HepG2 (cell line): ENCODE results near the gene SMARCA5. TPM values are rescaled to one million over a fixed set of nuclear protein-coding genes. Genes with fewer than 3 reads are reported as not detected.

Experiments
- ATAC-seq: fragments of 200-7000 bp; cut with Tn5 transposase; 3 replicates; pipeline ENCODE4 v1.9.1; 2020; ENCODE audit warnings: mild to moderate bottlenecking, moderate library complexity
- BruUV-seq: library from RNA; stranded (reverse); fragments of 400-500 nt; replicated peaks from 2 replicates; lab custom pipeline; 2021; lab: Mats Ljungman, UMichigan
- CTCF ChIA-PET: fragments of 300-600 bp; formaldehyde crosslinking; extraction: SDS; loops from one replicate; lab custom pipeline; 2021; ENCODE audit warnings: low total read pairs, inconsistent platforms, low intra/inter-chr PET ratio; lab: Yijun Ruan, JAX
- POLR2A ChIA-PET: fragments of 350-600 bp; sonication (Branson Sonifier 250); formaldehyde crosslinking; loops from one replicate; lab custom pipeline; 2020; ENCODE audit warnings: antibody characterized with exemption, inconsistent platforms; lab: Yijun Ruan, JAX
- DNase-seq: peaks from one replicate; pipeline ENCODE4 v3.0.0-alpha.2; 2015; ENCODE audit warnings: low spot score
- FAIRE-seq: peaks from 3 replicates; lab custom pipeline; 2011; peaks lifted over from hg19 to GRCh38; lab: Jason Lieb, UNC
- H2AFZ ChIP-seq: one replicate; pipeline ENCODE4 v1.6.1; 2011; ENCODE audit warnings: low read length, inconsistent platforms
- H3K27ac ChIP-seq: fragments of 300-600 bp; 3 replicates; pipeline ENCODE4 v1.8.0; 2011; ENCODE audit warnings: mixed run types, mild to moderate bottlenecking, mixed read lengths, low read length, inconsistent platforms; ENCODE audit not compliant: insufficient read depth; ENCODE audit errors: extremely low read length
- H3K27me3 ChIP-seq, 2 experiments: fragments of 200-600 bp in 1 of 2; 2 replicates in 1 of 2; 3 replicates in 1 of 2; pipeline versions ENCODE4 v1.6.0 to v1.8.0; 2011; ENCODE audit warnings: low read length in 2 of 2, mild to moderate bottlenecking in 2 of 2, moderate library complexity in 2 of 2, inconsistent platforms in 1 of 2; ENCODE audit not compliant: insufficient read depth in 2 of 2, control insufficient read depth in 1 of 2
- H3K36me3 ChIP-seq, 2 experiments: fragments of 200-600 bp in 1 of 2; replicated peaks in 1 of 2; 2 replicates in 1 of 2; 3 replicates in 1 of 2; pipeline versions ENCODE4 v1.5.1 to v1.8.0; 2011; ENCODE audit warnings: low read length in 2 of 2, inconsistent platforms in 1 of 2; ENCODE audit not compliant: insufficient read depth in 2 of 2, control insufficient read depth in 1 of 2
- H3K4me1 ChIP-seq: 2 replicates; pipeline ENCODE4 v1.5.1; 2012; ENCODE audit warnings: low read length, inconsistent platforms; ENCODE audit not compliant: insufficient read depth
- H3K4me2 ChIP-seq: 2 replicates; pipeline ENCODE4 v1.6.0; 2011; ENCODE audit warnings: low read depth, low read length, inconsistent platforms
- H3K4me3 ChIP-seq, 3 experiments: fragments of 200-600 bp in 1 of 3; sonication (generic), shearing (Covaris generic) in 1 of 3; replicated peaks in 1 of 3; 2 replicates each; pipeline ENCODE4 v1.5.1; 2011 to 2016; ENCODE audit warnings: low read length in 3 of 3, inconsistent platforms in 2 of 3, low read depth in 2 of 3, mild to moderate bottlenecking in 2 of 3, control low read depth in 1 of 3, mixed read lengths in 1 of 3; ENCODE audit not compliant: insufficient read depth in 1 of 3
- H3K79me2 ChIP-seq: one replicate; pipeline ENCODE4 v1.6.1; 2011; ENCODE audit warnings: low read length, inconsistent platforms; ENCODE audit not compliant: insufficient read depth
- H3K9ac ChIP-seq: 2 replicates; pipeline ENCODE4 v1.6.0; 2011; ENCODE audit warnings: mild to moderate bottlenecking, low read depth, low read length, inconsistent platforms; ENCODE audit not compliant: insufficient read depth
- H3K9me3 ChIP-seq: 2 replicates; pipeline ENCODE4 v1.5.1; 2012; ENCODE audit warnings: mild to moderate bottlenecking, low read length
- H4K20me1 ChIP-seq: 2 replicates; pipeline ENCODE4 v1.6.0; 2011; ENCODE audit warnings: inconsistent platforms, mild to moderate bottlenecking, low read length, moderate library complexity; ENCODE audit not compliant: insufficient read depth
- AGO1 ChIP-seq: fragments of 200-400 bp; formaldehyde crosslinking; IDR thresholded peaks from 2 replicates; pipeline ENCODE4 v1.6.1; 2017; ENCODE audit warnings: mild to moderate bottlenecking, low read depth, low read length, moderate library complexity; ENCODE audit not compliant: poor library complexity, severe bottlenecking
- BATF2 ChIP-seq: sonication (generic); formaldehyde crosslinking; IDR thresholded peaks from 2 replicates; pipeline ENCODE4 v1.8.0; 2022; ENCODE audit warnings: mild to moderate bottlenecking, missing genetic modification reagents, moderate library complexity
- CBFB ChIP-seq: sonication (generic); formaldehyde crosslinking; IDR thresholded peaks from 2 replicates; pipeline ENCODE4 v1.4.0; 2020; ENCODE audit warnings: missing genetic modification reagents
- DDIT3 ChIP-seq: sonication (generic); formaldehyde crosslinking; IDR thresholded peaks from 2 replicates; pipeline ENCODE4 v1.4.0; 2020; ENCODE audit warnings: mild to moderate bottlenecking, missing genetic modification reagents
- ELF1 ChIP-seq: sonication (generic); formaldehyde crosslinking; IDR thresholded peaks from 2 replicates; pipeline ENCODE4 v1.4.0; 2020; ENCODE audit warnings: missing genetic modification reagents
- KDM4B ChIP-seq: sonication (generic); formaldehyde crosslinking; IDR thresholded peaks from 2 replicates; pipeline ENCODE4 v1.4.0; 2020; ENCODE audit warnings: missing genetic modification reagents
- SMC3 ChIP-seq: IDR thresholded peaks from 2 replicates; pipeline ENCODE4 v1.6.1; 2011; ENCODE audit warnings: low read length, improper control_type of control experiment
- SPEN ChIP-seq: sonication (generic); formaldehyde crosslinking; IDR thresholded peaks from 2 replicates; pipeline ENCODE4 v1.5.1; 2020; ENCODE audit warnings: low read depth, mild to moderate bottlenecking, missing genetic modification reagents
- ZNF263 ChIP-seq: sonication (generic); formaldehyde crosslinking; IDR thresholded peaks from 2 replicates; pipeline ENCODE4 v1.4.0; 2020; ENCODE audit warnings: missing genetic modification reagents
- ZNF414 ChIP-seq: sonication (generic); formaldehyde crosslinking; IDR thresholded peaks from 2 replicates; pipeline ENCODE4 v1.5.0; 2020; ENCODE audit warnings: missing genetic modification reagents
- ZNF605 ChIP-seq: sonication (generic); formaldehyde crosslinking; IDR thresholded peaks from 2 replicates; pipeline ENCODE4 v1.8.0; 2022; ENCODE audit warnings: mild to moderate bottlenecking, missing genetic modification reagents
- ZNF792 ChIP-seq: IDR thresholded peaks from 2 replicates; pipeline ENCODE4 v1.6.1; 2016
- ZSCAN20 ChIP-seq: sonication (generic); formaldehyde crosslinking; IDR thresholded peaks from 2 replicates; pipeline ENCODE4 v1.4.0; 2020; ENCODE audit warnings: missing genetic modification reagents, mild to moderate bottlenecking, borderline replicate concordance
- WGBS: methylation state at CpG from one replicate; pipeline ENCODE4 v1.1.6; 2017; ENCODE audit warnings: low lambda C conversion rate; 5-methylcytosine and 5-hydroxymethylcytosine counted together
- in situ Hi-C: cut with HindIII; loops from 2 replicates; pipeline ENCODE4 v1.10.0; 2017; ENCODE audit warnings: low pct_unique_long_range_greater_than_20kb; ENCODE audit not compliant: extremely low pct_ligation_motif_present
- intact Hi-C: fragments of 100-400 bp; cut with micrococcal nuclease; formaldehyde crosslinking; loops from one replicate; pipeline ENCODE4 v1.10.0; 2022; ENCODE audit not compliant: unreplicated experiment
- polyA plus RNA-seq, 8 experiments: library from polyadenylated mRNA; depleted of rRNA in 3 of 8; stranded (reverse) in 7 of 8; unstranded in 1 of 8; fragments of >200 nt; fragmentation: Illumina TruSeq in 4 of 8; extraction: Trizol in 4 of 8; gene quantifications; 2 replicates each; pipeline versions ENCODE4 v1.2.1 to v1.2.3, GENCODE V29; 2011 to 2016; ENCODE audit warnings: low read depth in 4 of 8, missing spikeins in 1 of 8, mixed read lengths in 1 of 8; ENCODE audit not compliant: insufficient read depth in 1 of 8
- total RNA-seq, 5 experiments: library from RNA; depleted of rRNA; stranded (reverse); fragments of >200 nt; fragmentation: Illumina TruSeq; extraction: Trizol; gene quantifications; 2 replicates each; pipeline ENCODE4 v1.2.3, GENCODE V29; 2016; ENCODE audit warnings: low read depth in 1 of 5
- TF ChIP-seq, protein P1 (sequence below), 2 experiments: fragments of 450-650 bp in 1 of 2; sonication (generic) in 1 of 2; formaldehyde crosslinking in 1 of 2; IDR thresholded peaks; 2 replicates each; pipeline versions ENCODE4 v1.6.1 to v1.8.0; 2016 to 2022; ENCODE audit warnings: antibody characterized with exemption in 1 of 2, mild to moderate bottlenecking in 1 of 2, missing genetic modification reagents in 1 of 2

Gene SMARCA5
- total and polyA plus RNA-seq, 2 of the 13 experiments (the other 11 are each of a cell fraction or from before 2014, with no cell fraction given) = 7.0 to 37.5 TPM

DNA sequence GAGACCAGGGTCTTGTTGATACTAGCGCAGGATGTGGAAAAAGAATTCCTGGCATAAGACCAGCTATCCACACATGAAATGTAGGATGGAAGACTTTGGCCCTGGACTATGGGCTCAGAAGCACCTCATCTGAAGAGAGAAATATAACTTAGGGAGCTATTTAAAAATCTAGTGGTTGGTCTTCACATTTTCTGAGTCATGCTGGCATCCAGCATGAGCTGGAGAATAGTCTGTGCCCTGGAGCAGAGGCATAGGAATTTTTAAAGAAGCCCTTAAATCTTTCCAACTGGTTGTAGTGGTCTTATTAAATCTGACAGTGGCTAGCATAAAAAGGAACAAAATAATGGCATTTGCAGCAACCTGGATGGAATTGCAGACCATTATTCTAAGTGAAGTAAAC lies 86.3 kb downstream of the SMARCA5 start (continued):
- no peak for TF ChIP-seq SPEN (CRISPR knock-in tag)
- no peak for TF ChIP-seq ZNF605 (CRISPR knock-in tag)

DNA sequence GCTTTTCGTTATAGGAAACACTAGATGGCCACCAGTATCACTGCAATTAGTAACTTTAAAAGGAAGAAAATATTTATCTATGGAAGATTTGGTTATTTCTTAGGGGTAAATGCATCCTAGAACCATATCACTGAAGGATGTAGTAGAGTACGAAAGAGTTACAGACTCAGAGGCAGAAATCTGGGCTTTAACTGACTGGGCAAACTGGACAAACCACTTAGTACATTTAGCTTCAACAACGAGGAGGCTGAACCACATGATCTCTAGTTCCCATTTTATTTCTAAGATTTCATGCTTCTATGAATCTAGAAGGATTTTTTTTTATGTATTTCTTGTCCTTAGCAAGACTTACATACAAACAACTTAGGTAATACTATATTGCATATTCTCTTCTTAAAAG lies 93.0 kb downstream of the SMARCA5 start:
- CTCF ChIA-PET = no interaction called here
- in situ Hi-C loops (no loop called here), intact Hi-C loops (no loop called here)
- Histone ChIP-seq H4K20me1 (no peaks in the 10 kb centered on the region), H3K79me2 (no peaks in the 10 kb centered on the region), H3K4me1 (no peaks in the 10 kb centered on the region), H3K4me3 (no peak overlapping the region), H3K9ac (no peak overlapping the region), H3K36me3 (no peaks in the 10 kb centered on the region), H3K27me3 (no peaks in the 10 kb centered on the region), H3K27ac (no peak overlapping the region), H3K4me2 (no peak overlapping the region), H2AFZ (no peak overlapping the region), H3K9me3 (no peaks in the 10 kb centered on the region)
- TF ChIP-seq SMC3 = no peak
- no peak for TF ChIP-seq ZNF263 (CRISPR knock-in tag)
- no peak for TF ChIP-seq DDIT3 (CRISPR knock-in tag)
- no peak for TF ChIP-seq ZNF414 (CRISPR knock-in tag)
- TF ChIP-seq AGO1 = no peak
- TF ChIP-seq ZNF792 = no peak
- TF ChIP-seq BATF2 (CRISPR knock-in tag) = no peak
- TF ChIP-seq CBFB (CRISPR knock-in tag) = no peak
- no peak for TF ChIP-seq KDM4B (CRISPR knock-in tag)
- TF ChIP-seq ZSCAN20 = no peak
- no peak for TF ChIP-seq ELF1
- TF ChIP-seq, protein P1, sequence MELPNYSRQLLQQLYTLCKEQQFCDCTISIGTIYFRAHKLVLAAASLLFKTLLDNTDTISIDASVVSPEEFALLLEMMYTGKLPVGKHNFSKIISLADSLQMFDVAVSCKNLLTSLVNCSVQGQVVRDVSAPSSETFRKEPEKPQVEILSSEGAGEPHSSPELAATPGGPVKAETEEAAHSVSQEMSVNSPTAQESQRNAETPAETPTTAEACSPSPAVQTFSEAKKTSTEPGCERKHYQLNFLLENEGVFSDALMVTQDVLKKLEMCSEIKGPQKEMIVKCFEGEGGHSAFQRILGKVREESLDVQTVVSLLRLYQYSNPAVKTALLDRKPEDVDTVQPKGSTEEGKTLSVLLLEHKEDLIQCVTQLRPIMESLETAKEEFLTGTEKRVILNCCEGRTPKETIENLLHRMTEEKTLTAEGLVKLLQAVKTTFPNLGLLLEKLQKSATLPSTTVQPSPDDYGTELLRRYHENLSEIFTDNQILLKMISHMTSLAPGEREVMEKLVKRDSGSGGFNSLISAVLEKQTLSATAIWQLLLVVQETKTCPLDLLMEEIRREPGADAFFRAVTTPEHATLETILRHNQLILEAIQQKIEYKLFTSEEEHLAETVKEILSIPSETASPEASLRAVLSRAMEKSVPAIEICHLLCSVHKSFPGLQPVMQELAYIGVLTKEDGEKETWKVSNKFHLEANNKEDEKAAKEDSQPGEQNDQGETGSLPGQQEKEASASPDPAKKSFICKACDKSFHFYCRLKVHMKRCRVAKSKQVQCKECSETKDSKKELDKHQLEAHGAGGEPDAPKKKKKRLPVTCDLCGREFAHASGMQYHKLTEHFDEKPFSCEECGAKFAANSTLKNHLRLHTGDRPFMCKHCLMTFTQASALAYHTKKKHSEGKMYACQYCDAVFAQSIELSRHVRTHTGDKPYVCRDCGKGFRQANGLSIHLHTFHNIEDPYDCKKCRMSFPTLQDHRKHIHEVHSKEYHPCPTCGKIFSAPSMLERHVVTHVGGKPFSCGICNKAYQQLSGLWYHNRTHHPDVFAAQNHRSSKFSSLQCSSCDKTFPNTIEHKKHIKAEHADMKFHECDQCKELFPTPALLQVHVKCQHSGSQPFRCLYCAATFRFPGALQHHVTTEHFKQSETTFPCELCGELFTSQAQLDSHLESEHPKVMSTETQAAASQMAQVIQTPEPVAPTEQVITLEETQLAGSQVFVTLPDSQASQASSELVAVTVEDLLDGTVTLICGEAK (IDR thresholded peaks at IDR 0.05) = no peak
- TF ChIP-seq, protein P1 (CRISPR knock-in tag; IDR thresholded peaks at IDR 0.05) = no peak
- FAIRE-seq (no peak), DNase-seq (no peak), ATAC-seq (no peak)
- BruUV-seq = no TSS peak
- POLR2A ChIA-PET = no interaction called here
- 7% methylated on average over 3 of the region's 3 CpGs for WGBS
